GM19468 (cell line): Measurements from ENCODE around the gene DIP2C.
"Not testable (repeated sequence)": the region's sequence is repeated elsewhere in the genome, so short reads cannot be mapped to it uniquely, and the experiment has no call there.

Source experiments
- ATAC-seq: cut with Tn5 transposase; IDR thresholded peaks from one replicate; pipeline ENCODE4 v1.9.1; 2021; ENCODE audit warnings: mild to moderate bottlenecking, moderate library complexity, moderate number of reproducible peaks; ENCODE audit not compliant: unreplicated experiment; ENCODE audit errors: extremely low read depth

DIP2C gene

DNA sequence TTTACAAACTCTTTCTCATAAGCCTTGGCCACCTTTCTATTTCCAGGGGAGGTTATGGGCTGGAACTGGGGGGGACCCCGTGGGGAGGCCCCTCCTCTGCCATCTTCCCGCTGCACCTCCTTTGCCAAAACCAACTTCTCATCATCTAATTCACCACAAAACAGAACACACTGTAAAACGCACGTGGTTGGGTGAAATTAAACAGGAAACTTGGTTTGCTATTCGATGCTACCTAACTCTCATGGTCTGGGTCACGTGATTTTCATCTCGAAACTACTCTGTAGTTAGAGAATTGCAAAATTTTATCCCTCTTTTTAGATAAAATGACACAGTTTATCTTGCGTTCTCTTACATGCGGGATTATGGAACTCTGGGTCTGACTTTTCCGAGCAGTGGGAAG is 312.2 kb downstream of the DIP2C start:
- ATAC-seq, result no peak

DNA sequence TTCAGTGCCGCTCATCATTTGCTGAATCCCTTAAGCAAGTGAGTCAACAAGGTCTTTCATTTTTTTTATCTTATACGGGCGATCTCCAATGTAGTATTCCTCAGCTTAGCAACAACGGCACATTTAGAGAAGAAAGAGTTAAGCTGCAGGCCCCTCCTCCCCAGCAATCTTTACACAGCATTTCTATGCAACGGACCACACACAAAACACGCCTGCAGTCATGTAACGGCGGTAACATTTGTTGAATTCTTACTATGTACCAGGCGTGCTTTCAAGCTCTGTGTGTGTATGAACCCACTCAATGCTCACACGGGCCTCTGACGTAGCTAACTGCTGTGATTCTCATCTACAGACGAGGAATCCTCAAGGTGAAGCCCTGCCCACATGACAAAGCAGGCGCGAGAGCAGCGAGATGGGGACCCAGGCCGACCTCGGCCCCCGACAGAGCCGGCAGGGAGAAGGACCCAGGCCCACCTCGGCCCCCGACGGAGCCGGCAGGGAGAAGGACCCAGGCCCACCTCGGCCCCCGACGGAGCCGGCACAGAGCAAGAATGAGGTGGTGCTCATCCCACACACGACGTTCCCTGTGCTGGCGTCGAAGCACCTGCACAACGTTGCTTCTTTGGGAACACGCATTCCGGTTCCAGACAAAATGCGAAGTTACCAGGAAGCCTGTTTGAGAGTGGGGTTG is 313.5 kb downstream of the DIP2C start:
- ATAC-seq, result no peak

DNA sequence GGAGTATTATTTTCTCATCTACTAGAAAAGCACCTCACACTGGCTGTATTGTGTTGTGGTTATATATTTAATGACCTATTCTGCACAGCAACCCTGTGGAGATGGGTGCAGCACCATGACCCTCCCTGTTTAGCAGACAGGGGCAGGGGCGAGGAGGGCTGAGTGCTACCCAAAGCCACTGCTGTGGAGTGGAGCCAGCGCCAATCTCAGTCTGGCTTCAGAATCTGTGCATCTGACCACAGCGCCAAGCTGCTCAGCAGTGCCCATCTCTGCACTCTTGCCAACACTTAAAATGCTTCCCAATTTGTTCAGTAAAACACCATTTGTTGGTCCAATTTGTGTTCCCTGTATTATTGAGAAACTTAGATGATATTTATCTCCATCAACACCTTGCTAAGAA is 315.1 kb downstream of the DIP2C start:
- no peak for ATAC-seq

- ATAC-seq, result no peak
Observed at GRCh38 chr10:373526-374309, 315.8 kb downstream of the DIP2C start.

- no peak for ATAC-seq
Observed at GRCh38 chr10:373015-373414, 316.5 kb downstream of the DIP2C start.

- no peak for ATAC-seq
Observed at GRCh38 chr10:372566-372965, 316.9 kb downstream of the DIP2C start.

DNA sequence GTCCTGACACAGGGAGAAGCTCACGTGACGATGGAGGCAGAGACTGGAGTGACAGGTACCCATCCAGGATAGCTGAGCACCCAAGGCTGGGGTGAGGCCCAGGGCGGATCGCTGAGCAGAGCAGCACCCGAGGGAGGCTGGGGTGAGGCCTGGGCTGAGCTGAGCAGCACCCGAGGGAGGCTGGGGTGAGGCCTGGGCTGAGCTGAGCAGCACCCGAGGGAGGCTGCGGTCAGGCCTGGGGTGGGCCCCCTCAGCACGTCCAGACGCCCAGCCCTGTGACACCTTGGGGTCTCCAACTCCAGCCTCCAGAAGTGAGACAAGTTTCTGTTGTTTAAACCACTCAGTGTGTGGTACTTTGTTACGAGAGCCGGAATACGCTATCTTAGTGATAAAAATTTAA is 318.0 kb downstream of the DIP2C start:
- no peak for ATAC-seq

GRCh38 chr10:370449-370825 is 319.0 kb downstream of the DIP2C start:
- ATAC-seq, result no peak

DNA sequence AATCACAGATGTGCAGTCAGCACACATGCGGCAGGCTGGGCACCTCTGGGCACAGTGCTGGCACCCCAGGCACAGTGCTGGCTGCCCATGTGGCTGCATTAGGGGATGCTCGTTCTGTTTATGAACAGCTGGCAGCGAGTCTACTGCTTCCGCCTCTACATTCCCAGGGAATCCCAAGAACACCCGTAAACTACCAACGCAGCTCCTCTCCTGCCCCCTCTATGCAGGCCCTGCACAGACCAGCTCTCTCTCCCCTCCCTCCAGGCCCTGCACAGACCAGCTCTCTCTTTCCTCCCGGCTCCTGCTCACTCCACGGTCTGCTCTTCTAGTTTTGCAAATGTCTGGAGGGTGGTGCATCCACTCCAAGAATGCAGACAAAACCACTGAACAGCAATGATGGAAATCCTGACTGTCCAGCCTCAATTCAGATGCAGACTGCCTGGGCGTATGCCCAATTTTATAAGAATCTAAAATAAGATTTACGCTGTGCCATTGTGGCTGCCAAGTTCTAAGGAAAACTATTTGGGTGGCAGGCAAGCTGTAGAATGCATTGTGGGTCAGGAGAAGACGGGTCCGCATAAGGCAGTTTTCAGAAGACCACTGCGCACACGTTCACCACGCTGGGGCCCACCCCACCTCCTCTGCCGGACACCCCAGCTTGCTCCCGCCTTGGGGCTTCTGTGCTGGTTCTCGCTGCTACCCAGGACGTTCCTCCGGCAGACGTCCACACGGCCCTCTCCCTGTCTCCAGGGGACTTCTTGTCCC is 319.6 kb downstream of the DIP2C start:
- no peak for ATAC-seq

- ATAC-seq, result no peak
Observed at GRCh38 chr10:369221-369683, 320.2 kb downstream of the DIP2C start.

GRCh38 chr10:368579-369220 is 320.8 kb downstream of the DIP2C start:
- no peak for ATAC-seq

DNA sequence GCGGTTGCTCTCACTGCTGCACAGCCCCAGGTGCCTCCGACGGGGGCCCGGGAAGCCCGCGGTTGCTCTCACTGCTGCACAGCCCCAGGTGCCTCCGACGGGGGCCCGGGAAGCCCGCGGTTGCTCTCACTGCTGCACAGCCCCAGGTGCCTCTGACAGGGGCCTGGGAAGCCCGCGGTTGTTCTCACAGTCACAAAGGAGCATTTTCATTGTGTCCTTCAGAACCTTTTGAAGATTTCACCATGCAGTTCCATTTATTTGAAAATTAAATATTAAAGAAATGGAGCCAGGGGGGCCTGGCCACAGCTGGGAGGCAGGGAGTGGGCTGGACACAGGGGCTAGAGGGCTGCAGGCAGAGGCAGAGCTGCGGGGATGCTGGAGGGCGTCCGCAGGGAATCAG is 321.4 kb downstream of the DIP2C start:
- not testable (repeated sequence) for ATAC-seq

DNA sequence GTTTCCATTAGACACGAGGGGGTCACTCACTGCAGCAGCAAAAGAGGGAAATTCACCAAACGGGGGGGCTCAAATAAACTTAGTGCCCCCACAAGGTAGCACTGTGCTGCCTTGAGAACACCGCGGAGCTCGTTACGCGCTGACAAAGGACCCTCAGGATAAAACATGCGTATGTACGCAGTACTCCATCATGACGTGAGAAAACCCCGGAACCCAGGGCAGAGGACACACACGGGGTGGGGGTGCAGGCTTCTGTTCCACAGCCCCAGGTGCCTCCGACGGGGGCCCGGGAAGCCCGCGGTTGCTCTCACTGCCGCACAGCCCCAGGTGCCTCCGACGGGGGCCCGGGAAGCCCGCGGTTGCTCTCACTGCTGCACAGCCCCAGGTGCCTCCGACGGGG is 321.8 kb downstream of the DIP2C start:
- ATAC-seq, result no peak

DNA sequence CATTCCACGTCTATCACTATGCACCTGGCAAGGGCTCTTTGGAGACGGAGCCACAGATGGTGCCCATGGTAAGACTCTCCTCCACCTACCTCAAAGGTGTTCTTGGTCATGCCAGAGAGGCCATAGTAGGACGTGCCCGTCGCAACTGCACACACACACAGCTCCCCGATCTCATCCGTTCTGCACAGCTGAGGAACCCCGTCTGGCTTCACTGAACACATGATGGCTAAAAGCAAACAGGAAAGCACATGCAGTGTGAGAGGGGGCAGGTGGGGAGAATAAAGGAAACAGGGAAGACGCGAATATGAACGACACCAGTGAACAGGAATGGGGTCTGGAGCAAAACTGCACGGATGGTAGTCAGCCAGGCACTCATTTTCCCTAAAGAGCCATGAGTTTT is 323.3 kb downstream of the DIP2C start:
- ATAC-seq, result no peak

DNA sequence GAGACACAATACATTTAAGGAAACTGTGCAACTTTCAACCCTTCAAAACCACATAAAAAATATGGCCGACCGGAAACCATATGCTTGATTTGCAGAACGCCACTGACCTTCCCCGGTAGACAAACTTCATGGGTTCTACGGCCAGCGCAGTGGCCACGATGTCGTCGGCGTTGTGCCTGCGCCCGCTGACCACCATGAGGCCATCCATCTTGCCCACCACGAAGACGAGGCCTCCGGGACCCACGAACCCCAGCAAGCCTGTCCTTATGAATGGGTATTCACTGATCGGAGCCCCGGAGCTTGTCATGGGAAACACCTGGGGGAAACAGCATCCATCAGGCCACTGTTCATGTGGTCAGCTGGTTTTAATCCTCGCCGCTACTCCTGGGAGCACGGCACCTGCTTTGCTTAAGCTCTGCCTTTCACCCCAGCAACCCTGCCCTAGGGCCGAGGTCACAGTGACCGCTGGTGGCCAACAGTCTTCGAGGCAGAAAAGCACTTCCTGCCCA is 325.1 kb downstream of the DIP2C start:
- no peak for ATAC-seq

DNA sequence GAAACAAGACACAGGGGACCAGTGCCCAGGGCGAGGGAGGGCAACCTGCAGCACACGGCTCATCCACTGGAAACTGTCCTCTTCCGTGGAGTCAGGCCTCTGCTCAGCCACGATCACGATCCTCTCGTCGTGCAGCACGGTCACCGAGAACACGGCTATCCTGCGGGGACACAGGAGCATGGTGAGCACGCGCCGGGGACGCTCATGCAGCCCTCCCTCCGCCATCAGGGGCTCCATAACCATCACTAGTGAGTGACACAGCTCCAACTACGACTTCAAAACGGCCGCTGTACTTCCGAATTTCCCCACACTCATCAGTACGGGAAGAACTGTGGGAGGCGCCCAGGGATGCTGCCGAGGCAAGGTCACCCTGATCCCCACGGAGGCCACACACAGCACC is 326.3 kb downstream of the DIP2C start:
- ATAC-seq, result no peak

DNA sequence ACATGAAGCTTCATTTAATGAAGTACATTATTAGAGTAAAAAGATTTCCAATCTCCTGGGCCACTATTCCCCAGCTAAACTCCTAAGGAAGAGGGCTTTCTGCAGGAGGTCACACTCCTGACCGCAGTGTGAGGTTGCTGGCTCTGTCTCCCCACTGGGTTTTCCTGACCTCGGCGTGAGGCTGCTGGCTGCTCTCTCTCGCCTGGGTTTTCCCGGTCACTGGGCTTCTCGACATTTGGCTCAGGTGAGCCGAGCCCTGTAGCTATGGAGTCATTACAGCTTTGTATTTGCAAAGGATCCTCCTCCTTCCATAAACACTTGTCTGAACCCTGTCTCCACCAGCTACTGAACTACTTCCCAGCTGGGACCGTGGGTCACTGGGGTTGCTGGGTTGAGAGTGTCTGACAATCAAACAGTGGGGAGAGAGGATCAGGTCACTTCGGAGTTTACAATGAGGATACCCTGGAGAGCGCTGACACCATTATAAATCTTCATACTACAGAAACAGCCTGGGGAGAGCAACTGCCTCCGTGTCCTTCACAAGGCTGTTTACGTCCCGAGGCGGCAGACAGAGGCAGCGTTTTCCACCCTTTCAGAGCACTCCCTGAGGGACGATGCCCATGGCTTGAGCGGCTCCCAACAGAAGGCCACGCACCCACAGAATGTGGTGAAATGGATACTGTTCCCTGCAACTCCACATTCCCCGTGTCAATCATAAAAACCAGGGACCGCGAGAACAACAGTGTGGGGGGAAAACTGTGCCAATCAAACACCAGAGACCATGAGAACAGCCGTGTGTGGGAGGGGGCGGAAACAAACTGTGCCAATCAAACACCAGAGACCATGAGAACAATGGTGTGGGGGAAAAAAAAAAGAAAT is 328.0 kb downstream of the DIP2C start:
- no peak for ATAC-seq

DNA sequence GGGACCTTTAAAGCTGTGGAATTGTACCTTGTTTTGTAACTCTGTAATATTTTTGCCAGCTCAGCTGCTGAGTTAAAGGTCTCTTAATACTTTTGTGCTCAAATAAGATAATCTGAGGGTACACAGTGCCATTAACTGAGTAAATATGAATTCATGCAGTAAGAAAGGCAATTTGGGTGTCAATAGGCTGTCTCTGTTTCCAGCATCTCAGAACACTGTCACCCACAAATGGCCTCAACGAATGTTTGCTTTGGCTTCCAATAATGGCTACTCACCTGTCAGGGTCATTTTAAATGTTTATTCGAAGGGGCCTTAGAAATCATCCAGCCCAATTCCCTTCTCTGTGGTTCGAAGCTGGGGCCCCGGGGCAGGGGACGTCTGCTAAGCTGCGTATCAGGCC is 328.8 kb downstream of the DIP2C start:
- ATAC-seq, result no peak

- no peak for ATAC-seq
Observed at GRCh38 chr10:359762-360161, 329.7 kb downstream of the DIP2C start.
